Muscle layer of duodenum (tissue), 2 donors: ENCODE data around the gene GMDS.

Experiments
- H3K27ac ChIP-seq: one replicate; pipeline ENCODE4 v1.7.0; 2013; ENCODE audit warnings: mild to moderate bottlenecking, low read length
- H3K27me3 ChIP-seq: one replicate; pipeline ENCODE4 v1.7.0; 2013; ENCODE audit warnings: low read depth, mild to moderate bottlenecking, control low read depth, low read length
- H3K36me3 ChIP-seq, 2 donors: one replicate each; pipeline ENCODE4 v1.7.0; 2013; ENCODE audit warnings: low read length in 2 of 2, control low read depth in 1 of 2, mild to moderate bottlenecking in 1 of 2; ENCODE audit not compliant: insufficient read depth in 2 of 2, control insufficient read depth in 1 of 2
- H3K4me1 ChIP-seq, 2 donors: one replicate each; pipeline ENCODE4 v1.7.0; 2013; ENCODE audit warnings: low read length in 2 of 2, mild to moderate bottlenecking in 2 of 2, control low read depth in 1 of 2, moderate library complexity in 1 of 2; ENCODE audit not compliant: insufficient read depth in 2 of 2, control insufficient read depth in 1 of 2
- H3K4me3 ChIP-seq, 2 donors: one replicate each; pipeline ENCODE4 v1.7.0; 2013; ENCODE audit warnings: low read length in 2 of 2, low read depth in 1 of 2, mild to moderate bottlenecking in 1 of 2
- H3K9me3 ChIP-seq, 2 donors: one replicate each; pipeline ENCODE4 v1.7.0; 2013; ENCODE audit warnings: low read length in 2 of 2, control low read depth in 1 of 2, mild to moderate bottlenecking in 1 of 2; ENCODE audit not compliant: control insufficient read depth in 1 of 2
- donor health status: healthy.

Gene GMDS

GRCh38 chr6:1608222-1609040 is 637.0 kb downstream of the GMDS start:
- Histone ChIP-seq H3K9me3 (no peaks in the 10 kb centered on the region), H3K4me3 (no peak overlapping the region), H3K27me3 (peaks cover 68% of the 10 kb centered on the region), H3K36me3 (no peaks in the 10 kb centered on the region), H3K27ac (no peak overlapping the region), H3K4me1 (peaks cover 0 to 51% of the 10 kb centered on the region in 2 donors)

GRCh38 chr6:1607516-1608221 is 637.7 kb downstream of the GMDS start:
- Histone ChIP-seq H3K27me3 (peaks cover 68% of the 10 kb centered on the region), H3K4me3 (no peak overlapping the region), H3K36me3 (no peaks in the 10 kb centered on the region), H3K27ac (no peak overlapping the region), H3K9me3 (no peaks in the 10 kb centered on the region), H3K4me1 (peaks cover 0 to 51% of the 10 kb centered on the region in 2 donors)

GRCh38 chr6:1606780-1607515 is 638.5 kb downstream of the GMDS start:
- H3K9me3 ChIP-seq = no peaks in the 10 kb centered on the region
- H3K27ac ChIP-seq = no peak overlapping the region
- no peak overlapping the region for H3K4me3 ChIP-seq
- H3K36me3 ChIP-seq = no peaks in the 10 kb centered on the region
- peaks cover 68% of the 10 kb centered on the region for H3K27me3 ChIP-seq
- H3K4me1 ChIP-seq = peaks cover 0 to 45% of the 10 kb centered on the region in 2 donors

- Histone ChIP-seq H3K36me3 (no peaks in the 10 kb centered on the region), H3K4me1 (peaks cover 0 to 40% of the 10 kb centered on the region in 2 donors), H3K9me3 (no peaks in the 10 kb centered on the region), H3K27me3 (peaks cover 74% of the 10 kb centered on the region), H3K27ac (no peak overlapping the region), H3K4me3 (no peak overlapping the region)
These were observed 639.3 kb downstream of the GMDS start for GRCh38 chr6:1605893-1606779.

GRCh38 chr6:1605004-1605892 is 640.2 kb downstream of the GMDS start:
- H3K27me3 ChIP-seq = peaks cover 81% of the 10 kb centered on the region
- no peak overlapping the region for H3K27ac ChIP-seq
- H3K9me3 ChIP-seq = no peaks in the 10 kb centered on the region
- no peaks in the 10 kb centered on the region for H3K36me3 ChIP-seq
- H3K4me3 ChIP-seq = peak overlapping the region in 1 of 2 donors; percentile 62
- peaks cover 0 to 39% of the 10 kb centered on the region in 2 donors for H3K4me1 ChIP-seq

- Histone ChIP-seq H3K4me3 (peak overlapping the region in 1 of 2 donors; percentile 62), H3K9me3 (no peaks in the 10 kb centered on the region), H3K27ac (no peak overlapping the region), H3K27me3 (peaks cover 85% of the 10 kb centered on the region), H3K36me3 (no peaks in the 10 kb centered on the region), H3K4me1 (peaks cover 0 to 39% of the 10 kb centered on the region in 2 donors)
These were observed 641.0 kb downstream of the GMDS start for GRCh38 chr6:1604158-1605003.

- Histone ChIP-seq H3K4me3 (no peak overlapping the region), H3K4me1 (peaks cover 0 to 34% of the 10 kb centered on the region in 2 donors), H3K27ac (no peak overlapping the region), H3K27me3 (peaks cover 87% of the 10 kb centered on the region), H3K36me3 (no peaks in the 10 kb centered on the region), H3K9me3 (no peaks in the 10 kb centered on the region)
These were observed 641.7 kb downstream of the GMDS start for GRCh38 chr6:1603708-1604107.

- H3K27ac ChIP-seq = no peak overlapping the region
- H3K36me3 ChIP-seq = no peaks in the 10 kb centered on the region
- peaks cover 76% of the 10 kb centered on the region for H3K27me3 ChIP-seq
- peaks cover 0 to 29% of the 10 kb centered on the region in 2 donors for H3K4me1 ChIP-seq
- no peaks in the 10 kb centered on the region for H3K9me3 ChIP-seq
- no peak overlapping the region for H3K4me3 ChIP-seq
These were observed 643.2 kb downstream of the GMDS start for GRCh38 chr6:1602049-1602713.
